Head of caudate nucleus (tissue), 42 donors: ENCODE data around the gene PSMA4.
"Not testable (repeated sequence)": the region's sequence is repeated elsewhere in the genome, so short reads cannot be mapped to it uniquely, and the experiment has no call there.

Experiments
- DNase-seq, 42 donors: peaks; one replicate each; pipeline versions ENCODE4 v3.0.0 to v3.0.0-alpha.2; 2020 to 2021; ENCODE audit warnings: mixed read lengths in 7 of 42
- intact Hi-C: fragments of 100-400 bp; cut with DNase I; formaldehyde crosslinking; loops from one replicate; pipeline ENCODE4 v1.15.0; 2022

Gene PSMA4

DNA sequence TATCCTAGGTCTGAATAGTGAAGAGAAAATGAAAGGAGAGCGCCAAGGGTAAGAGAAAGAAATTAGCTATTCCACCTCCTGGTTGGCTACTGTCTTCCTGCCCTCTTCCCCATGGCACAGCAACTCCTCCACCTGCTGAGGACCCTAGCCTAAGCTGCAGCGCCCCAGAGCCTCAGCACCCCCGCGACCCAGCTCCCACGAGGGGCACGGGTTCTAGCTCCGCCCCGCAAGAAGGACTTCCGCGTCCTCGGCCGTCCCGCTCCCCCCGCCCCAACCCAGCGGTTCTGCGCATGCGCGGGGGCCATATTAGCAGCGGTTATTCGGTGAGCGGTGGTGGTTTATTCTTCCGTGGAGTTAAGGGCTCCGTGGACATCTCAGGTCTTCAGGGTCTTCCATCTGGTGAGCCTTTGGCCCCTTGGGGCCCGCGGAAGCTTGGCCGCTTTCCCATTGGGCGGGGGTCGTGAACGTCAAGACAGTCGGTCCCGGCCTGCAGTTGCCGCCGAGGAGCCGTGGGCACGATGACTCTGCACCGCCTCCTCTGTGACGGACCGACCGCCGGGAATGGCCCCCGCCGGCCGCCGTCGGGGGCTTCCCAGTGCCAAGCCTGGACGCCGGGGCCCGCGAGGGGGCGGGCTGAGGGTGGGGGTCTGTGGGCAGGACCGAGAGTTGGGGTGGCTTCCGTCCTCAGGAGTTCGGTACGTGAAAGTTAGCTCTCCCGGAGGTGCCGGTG is at the start of gene PSMA4:
Gene PSMA4, plus strand, starts transcription at position 304 of the 730 bp plus-strand sequence. CDS start 1,484 bp downstream, outside the sequence.
- DNase-seq = peak; percentile 80 to 97 (median 93)
- intact Hi-C loops = no loop called here

DNA sequence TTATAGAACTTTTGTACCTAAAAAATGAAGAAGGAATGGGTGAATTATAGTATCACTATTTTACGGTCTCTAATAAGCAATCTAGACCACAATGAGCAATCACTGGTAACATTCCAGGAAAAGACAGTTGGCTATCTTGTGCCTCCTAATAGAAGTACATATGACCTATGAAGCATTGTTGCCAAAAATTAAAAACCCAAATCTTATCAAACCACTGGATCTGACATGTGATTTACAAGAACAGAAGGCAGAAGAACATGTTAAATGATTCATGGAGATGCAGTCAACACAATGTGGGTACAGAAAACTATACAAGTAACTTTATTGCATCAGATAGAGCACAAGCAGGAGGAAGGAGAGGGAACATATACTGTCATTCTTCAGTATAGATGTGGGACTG is 47.4 kb upstream of the PSMA4 start:
- intact Hi-C loops = no loop called here
- no peak for DNase-seq

GRCh38 chr15:78501857-78502256 is 38.4 kb upstream of the PSMA4 start:
- intact Hi-C loops = no loop called here
- no peak for DNase-seq

DNA sequence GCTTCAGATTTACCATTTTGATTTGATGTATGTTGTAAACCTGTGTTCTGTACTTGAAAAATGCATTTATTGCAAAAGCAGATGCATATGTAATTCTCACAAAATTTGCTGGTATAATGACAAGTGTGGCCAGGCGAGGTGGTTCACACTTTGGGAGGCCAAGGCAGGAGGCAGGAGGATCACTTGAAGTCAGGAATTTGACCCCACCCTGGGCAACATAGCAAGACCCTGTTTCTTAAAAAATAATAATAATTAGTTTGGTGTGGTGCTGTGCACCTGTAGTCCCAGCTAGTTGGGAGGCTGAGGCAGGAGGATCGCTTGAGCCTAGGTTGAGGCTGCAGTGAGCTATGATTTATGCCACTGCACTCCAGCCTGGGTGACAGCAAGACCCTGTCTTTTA is 37.6 kb upstream of the PSMA4 start:
- DNase-seq = no peak
- intact Hi-C loops = no loop called here

DNA sequence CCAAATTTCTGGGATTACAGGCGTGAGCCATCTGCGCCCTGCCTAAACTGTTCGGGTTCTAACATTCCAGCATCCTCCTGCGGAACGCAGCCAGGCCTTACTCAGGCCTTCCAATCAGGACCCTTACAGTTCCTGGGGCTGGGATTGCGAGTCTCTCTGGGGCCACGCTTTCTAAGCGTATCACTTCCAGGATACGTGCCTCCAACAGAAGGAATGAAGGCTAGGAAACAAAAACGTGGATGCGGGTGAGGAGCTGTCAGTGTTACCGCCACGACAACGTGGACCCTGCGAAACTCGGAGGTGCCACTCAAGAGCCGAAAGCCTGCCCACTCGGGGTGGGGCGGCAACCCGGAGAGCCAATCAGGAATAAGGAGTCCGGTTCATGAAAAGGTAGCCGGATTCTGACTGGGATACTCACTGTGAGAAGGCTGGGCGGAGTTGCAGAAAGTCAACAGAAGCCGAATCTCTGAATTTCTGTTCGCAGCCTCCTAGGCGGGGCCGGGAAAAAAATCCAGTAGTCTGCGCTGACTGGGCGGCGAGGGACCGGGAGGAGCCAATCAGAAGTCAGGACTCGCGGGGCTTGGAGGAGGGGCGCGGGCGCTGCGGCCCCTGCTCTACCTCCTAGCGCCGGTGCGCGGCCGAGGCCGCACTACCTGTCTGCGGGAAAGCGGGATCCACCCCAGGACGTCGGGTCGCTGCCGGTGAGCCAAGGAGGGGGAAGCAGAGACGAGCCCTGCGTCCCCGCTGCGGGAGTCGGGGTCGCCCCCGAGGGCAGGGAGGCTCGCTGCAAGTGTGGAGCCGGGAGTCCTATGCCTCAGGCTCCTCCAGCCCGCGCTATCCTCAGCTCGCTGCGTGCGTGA is 33.0 kb upstream of the PSMA4 start, which contains the start of gene HYKK:
Gene HYKK, plus strand, starts transcription at position 607 of the 860 bp plus-strand sequence. CDS start 5,512 bp downstream, outside the sequence.
- DNase-seq = peak; percentile 76 to 98 (median 91)
- intact Hi-C loops = no loop called here

DNA sequence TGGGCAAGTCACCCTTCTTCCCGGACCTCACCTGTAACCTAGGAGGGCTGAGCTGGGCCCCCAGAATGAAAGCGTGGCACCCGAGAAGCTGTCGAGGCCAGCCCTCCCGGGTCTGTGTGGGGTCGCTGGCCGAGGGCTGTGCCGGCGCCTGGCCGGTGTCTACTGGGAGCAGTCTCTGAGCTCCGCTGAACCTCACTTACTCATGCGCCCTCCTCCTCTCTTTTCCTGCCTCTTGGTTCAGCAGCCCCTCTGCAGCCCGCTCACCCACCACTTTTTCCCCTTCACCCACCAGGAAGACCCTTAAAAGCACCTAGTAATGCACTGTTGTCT is 32.4 kb upstream of the PSMA4 start:
- peak in 6 of 42 donors; percentile 6 to 37 (median 14) for DNase-seq
- intact Hi-C loops = no loop called here

- no peak for DNase-seq
- intact Hi-C loops = no loop called here
Observed at GRCh38 chr15:78508272-78508671, 32.0 kb upstream of the PSMA4 start.

DNA sequence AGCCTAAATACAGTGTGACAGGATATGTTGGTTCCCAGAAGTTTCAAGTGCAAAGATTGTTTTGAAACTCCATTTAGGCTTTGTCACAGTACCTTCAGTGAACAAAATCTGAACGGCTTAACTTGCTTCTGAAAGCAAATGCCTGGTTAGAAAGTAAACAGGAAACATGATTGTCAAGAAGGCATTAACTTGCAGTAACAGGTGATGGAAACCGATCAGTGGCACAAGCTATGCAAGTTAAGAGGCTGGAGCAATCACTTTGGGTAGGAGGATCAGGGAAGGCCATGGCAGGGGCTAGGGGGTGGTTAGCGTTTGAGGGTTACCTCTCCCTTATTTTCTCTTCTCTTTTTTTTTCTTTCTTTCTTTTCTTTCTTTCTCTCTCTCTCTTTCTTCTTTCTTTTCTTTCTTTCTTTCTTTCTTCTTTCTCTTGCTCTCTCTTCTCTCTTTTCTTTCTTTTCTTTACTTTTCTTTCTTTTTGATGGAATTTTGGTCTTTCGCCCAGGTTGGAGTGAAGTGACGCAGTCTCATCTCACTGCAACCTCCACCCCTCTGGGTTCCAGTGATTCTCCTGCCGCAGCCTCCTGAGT is 30.4 kb upstream of the PSMA4 start:
- DNase-seq = no peak
- intact Hi-C loops = no loop called here

- DNase-seq, intact Hi-C loops: not testable (repeated sequence)
Observed at GRCh38 chr15:78520035-78520434, 20.2 kb upstream of the PSMA4 start.

DNA sequence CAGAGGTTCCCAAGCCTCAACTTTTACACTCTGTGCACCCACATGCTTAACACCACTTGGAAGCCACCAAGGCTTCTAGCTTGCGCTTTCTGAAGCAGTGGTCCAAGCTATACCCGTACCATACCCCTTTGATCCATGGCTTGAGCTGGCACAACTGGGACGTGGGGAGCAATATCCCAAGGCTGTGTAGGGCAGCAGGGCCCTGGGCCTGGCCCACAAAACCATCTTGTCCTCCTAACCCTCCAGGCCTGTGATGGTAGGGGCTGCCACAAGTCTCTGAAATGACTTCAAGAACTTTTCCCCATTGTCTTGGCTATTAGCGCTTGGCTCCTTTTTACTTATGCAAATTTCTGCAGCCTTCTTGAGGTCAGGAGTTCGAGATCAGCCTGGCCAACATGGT is 16.0 kb upstream of the PSMA4 start:
- DNase-seq = no peak

GRCh38 chr15:78527325-78527724 is 12.9 kb upstream of the PSMA4 start:
- no peak for DNase-seq
- intact Hi-C loops = no loop called here

More for the DNA sequence above, 16.0 kb upstream of the PSMA4 start:
- intact Hi-C loops = no loop called here

- DNase-seq = peak in 6 of 42 donors; percentile 6 to 57 (median 14)
- intact Hi-C loops = no loop called here
Observed at GRCh38 chr15:78533331-78533730, 6.9 kb upstream of the PSMA4 start.

GRCh38 chr15:78536134-78536533 is 4.1 kb upstream of the PSMA4 start:
- intact Hi-C loops = loop anchor here (5.0 kb wide), 1 partner anchor 99 kb away; the partner anchor contains the start of gene IREB2
- no peak for DNase-seq

- DNase-seq = no peak
- intact Hi-C loops = loop anchor here (5.0 kb wide), 1 partner anchor 100 kb away; the partner anchor contains the start of gene IREB2
Observed at GRCh38 chr15:78537266-78537905, 2.9 kb upstream of the PSMA4 start.

GRCh38 chr15:78538358-78538757 is 1.9 kb upstream of the PSMA4 start:
- no peak for DNase-seq
- intact Hi-C loops = loop anchor here (5.0 kb wide), 1 partner anchor 101 kb away; the partner anchor contains the start of gene IREB2

- intact Hi-C loops = loop anchor here (5.0 kb wide), 1 partner anchor 102 kb away; the partner anchor contains the start of gene IREB2
- DNase-seq = peak in 1 of 42 donors; percentile 18
Observed at GRCh38 chr15:78539464-78540140, 642 bp upstream of the PSMA4 start.

- intact Hi-C loops = no loop called here
- no peak for DNase-seq
Observed at GRCh38 chr15:78540871-78541743, 863 bp downstream of the PSMA4 start.

- intact Hi-C loops = no loop called here
- DNase-seq = no peak
Observed at GRCh38 chr15:78541744-78542034, 1.4 kb downstream of the PSMA4 start.
